ENCODE measurements around the gene MCC. TPM values are rescaled to one million over a fixed set of nuclear protein-coding genes. Genes with fewer than 3 reads are reported as not detected.

MCC gene
- total and polyA plus RNA-seq, 12 donors: 4.2 to 34.1 (median 25.2) TPM

GRCh38 chr5:113114559-113114958 lies 373.7 kb downstream of the MCC start:
- TF ChIP-seq CTCF (IDR thresholded peaks at IDR 0.05): no peak
- Histone ChIP-seq H3K9me3 (peaks cover 0 to 12% (median 0%) of the 10 kb centered on the region in 11 donors), H3K4me1 (peaks cover 5 to 58% (median 36%) of the 10 kb centered on the region in 9 donors), H3K4me3 (no peak overlapping the region), H3K27ac (no peak overlapping the region), H3K36me3 (peaks cover 0 to 21% (median 0%) of the 10 kb centered on the region in 9 donors), H3K27me3 (no peaks in the 10 kb centered on the region)
- WGBS, 2 donors: 97 to 98% methylated on average over 7 of the region's 7 CpGs
- ATAC-seq (no peak), DNase-seq (no peak)
- intact Hi-C loops (cut with DNase I): no loop called here

- DNase-seq (no peak), ATAC-seq (peak in 5 of 8 donors; percentile 46 to 72 (median 50))
- no peak overlapping the region for H3K27ac ChIP-seq
- 58 to 62% methylated on average over 3 of the region's 3 CpGs for WGBS, 2 donors
- no peak overlapping the region for H3K4me3 ChIP-seq
- peaks cover 0 to 12% (median 0%) of the 10 kb centered on the region in 11 donors for H3K9me3 ChIP-seq
- peaks cover 0 to 21% (median 0%) of the 10 kb centered on the region in 9 donors for H3K36me3 ChIP-seq
- intact Hi-C loops (cut with DNase I): no loop called here
- peaks cover 0 to 36% (median 19%) of the 10 kb centered on the region in 9 donors for H3K4me1 ChIP-seq
- no peak for TF ChIP-seq CTCF (IDR thresholded peaks at IDR 0.05)
- H3K27me3 ChIP-seq: no peaks in the 10 kb centered on the region
These were observed 375.8 kb downstream of the MCC start for GRCh38 chr5:113112435-113112834.

GRCh38 chr5:113110117-113110516 lies 378.1 kb downstream of the MCC start:
- Histone ChIP-seq H3K27me3 (no peaks in the 10 kb centered on the region), H3K36me3 (peaks cover 0 to 16% (median 0%) of the 10 kb centered on the region in 9 donors), H3K9me3 (peaks cover 0 to 11% (median 0%) of the 10 kb centered on the region in 11 donors), H3K4me1 (peaks cover 0 to 27% (median 19%) of the 10 kb centered on the region in 9 donors), H3K4me3 (no peak overlapping the region), H3K27ac (no peak overlapping the region)
- no peak for DNase-seq
- no peak for TF ChIP-seq CTCF (IDR thresholded peaks at IDR 0.05)
- intact Hi-C loops (cut with DNase I): no loop called here
- ATAC-seq: no peak
- 58 to 71% methylated on average over 6 of the region's 6 CpGs for WGBS, 2 donors

GRCh38 chr5:113109344-113109743 lies 378.9 kb downstream of the MCC start:
- Histone ChIP-seq H3K27ac (no peak overlapping the region), H3K36me3 (peaks cover 0 to 10% (median 0%) of the 10 kb centered on the region in 9 donors), H3K4me3 (no peak overlapping the region), H3K27me3 (no peaks in the 10 kb centered on the region), H3K4me1 (peaks cover 0 to 27% (median 19%) of the 10 kb centered on the region in 9 donors), H3K9me3 (peaks cover 0 to 4% (median 0%) of the 10 kb centered on the region in 11 donors)
- intact Hi-C loops (cut with DNase I): no loop called here
- DNase-seq: no peak
- ATAC-seq: no peak
- TF ChIP-seq CTCF (IDR thresholded peaks at IDR 0.05): no peak
- WGBS, 2 donors: 80 to 82% methylated on average over 5 of the region's 5 CpGs

Data from heart right ventricle (tissue), 16 donors.